AML-193 (cell line): ENCODE results near the gene KSR1.
"Not testable (repeated sequence)": the region's sequence is repeated elsewhere in the genome, so short reads cannot be mapped to it uniquely, and the experiment has no call there.

Source experiments
- DNase-seq, 2 experiments: peaks; one replicate each; lab custom pipeline; 2025; lab: John Stamatoyannopoulos, UW

KSR1 gene

GRCh38 chr17:27455914-27456680, at the start of gene KSR1:
TSS of gene KSR1 (plus strand) at chr17:27456448. CDS start at chr17:27456644, 196 bp downstream.
- peak; percentile 62 to 67 for DNase-seq

GRCh38 chr17:27407916-27408864, 48.1 kb upstream of the KSR1 start:
- DNase-seq = no peak

- DNase-seq = no peak
Observed at GRCh38 chr17:27408891-27409290, 47.4 kb upstream of the KSR1 start.

GRCh38 chr17:27412158-27412557, 44.1 kb upstream of the KSR1 start:
- DNase-seq = not testable (repeated sequence)

- DNase-seq = peak; percentile 30 to 34
Observed at GRCh38 chr17:27413315-27413714, 42.9 kb upstream of the KSR1 start.

GRCh38 chr17:27413792-27414191, 42.5 kb upstream of the KSR1 start:
- peak; percentile 32 to 52 for DNase-seq

- DNase-seq = no peak
Observed at GRCh38 chr17:27414271-27414670, 42.0 kb upstream of the KSR1 start.

GRCh38 chr17:27414694-27415093, 41.6 kb upstream of the KSR1 start:
- no peak for DNase-seq

GRCh38 chr17:27415120-27415795, 41.0 kb upstream of the KSR1 start:
- DNase-seq = no peak

GRCh38 chr17:27417596-27418365, 38.5 kb upstream of the KSR1 start:
- no peak for DNase-seq

GRCh38 chr17:27418366-27418615, 38.0 kb upstream of the KSR1 start:
- DNase-seq = no peak

GRCh38 chr17:27419156-27419555, 37.1 kb upstream of the KSR1 start:
- no peak for DNase-seq

- no peak for DNase-seq
Observed at GRCh38 chr17:27420211-27420950, 35.9 kb upstream of the KSR1 start.

- DNase-seq = no peak
Observed at GRCh38 chr17:27421111-27421510, 35.1 kb upstream of the KSR1 start.

GRCh38 chr17:27421626-27422025, 34.6 kb upstream of the KSR1 start:
- DNase-seq = not testable (repeated sequence)

- DNase-seq = no peak
Observed at GRCh38 chr17:27422601-27423000, 33.6 kb upstream of the KSR1 start.

GRCh38 chr17:27423651-27424050, 32.6 kb upstream of the KSR1 start:
- no peak for DNase-seq

GRCh38 chr17:27424516-27424915, 31.7 kb upstream of the KSR1 start:
- no peak for DNase-seq

- no peak for DNase-seq
Observed at GRCh38 chr17:27424941-27425340, 31.3 kb upstream of the KSR1 start.

- DNase-seq = not testable (repeated sequence)
Observed at GRCh38 chr17:27425571-27425970, 30.7 kb upstream of the KSR1 start.

- no peak for DNase-seq
Observed at GRCh38 chr17:27425991-27426390, 30.3 kb upstream of the KSR1 start.
